Measurements from ENCODE around the gene HPS1.

- TF ChIP-seq POLR2AphosphoS5 (IDR thresholded peaks at IDR 0.05; ENCODE audit: low read depth, low read length) (no peak), CTCF (IDR thresholded peaks at IDR 0.05) (no peak), REST (IDR thresholded peaks at IDR 0.05; ENCODE audit: insufficient read depth in 1 of 2, low read depth in 2 of 2, low read length in 1 of 2) (no peak), SIN3A (IDR thresholded peaks at IDR 0.05; ENCODE audit: borderline replicate concordance, insufficient read depth, low read depth, low read length) (no peak)
Measured at GRCh38 chr10:98419469-98420261, 27.1 kb downstream of the HPS1 start.

Measured in Panc1 (cell line).